WTC11 (cell line): ENCODE measurements around the gene CFAP119. TPM values are rescaled to one million over a fixed set of nuclear protein-coding genes. Genes with fewer than 3 reads are reported as not detected.

Experiments
- ATAC-seq: fragments of 200-7000 bp; cut with Tn5 transposase; 2 replicates; pipeline ENCODE4 v1.10.0; 2021; ENCODE audit warnings: mild to moderate bottlenecking, moderate library complexity
- CTCF ChIA-PET: fragments of 300-600 bp; sonication (Branson Sonifier 250); formaldehyde crosslinking; loops from one replicate; lab custom pipeline; 2021; ENCODE audit warnings: antibody characterized with exemption; lab: Charles Lee
- POLR2A ChIA-PET: fragments of 350-600 bp; sonication (Branson Sonifier 250); formaldehyde crosslinking; loops from one replicate; lab custom pipeline; 2021; ENCODE audit warnings: antibody characterized with exemption; lab: Charles Lee
- DNase-seq: peaks from one replicate; pipeline ENCODE4 v3.0.0; 2021; ENCODE audit warnings: low spot score
- H3K27ac Mint-ChIP-seq: 2 replicates; pipeline ENCODE4 v1.8.0; 2021; ENCODE audit warnings: mixed read lengths
- H3K27me3 Mint-ChIP-seq: 2 replicates; pipeline ENCODE4 v1.8.0; 2021; ENCODE audit warnings: low read depth, mild to moderate bottlenecking, moderate library complexity, mixed read lengths
- H3K36me3 Mint-ChIP-seq: 2 replicates; pipeline ENCODE4 v1.8.0; 2021; ENCODE audit warnings: mixed read lengths
- H3K4me1 Mint-ChIP-seq: 2 replicates; pipeline ENCODE4 v1.8.0; 2022; ENCODE audit warnings: mixed read lengths
- H3K4me3 Mint-ChIP-seq: 2 replicates; pipeline ENCODE4 v1.8.0; 2021; ENCODE audit warnings: mild to moderate bottlenecking, moderate library complexity, mixed read lengths
- H3K9me3 Mint-ChIP-seq: 2 replicates; pipeline ENCODE4 v1.8.0; 2021; ENCODE audit warnings: mixed read lengths
- ATF1 ChIP-seq: sonication (generic); formaldehyde crosslinking; IDR thresholded peaks from 2 replicates; pipeline ENCODE4 v1.8.1; 2023; ENCODE audit warnings: mild to moderate bottlenecking, moderate library complexity, missing genetic modification reagents
- NR1H2 ChIP-seq: sonication (generic); formaldehyde crosslinking; IDR thresholded peaks from 2 replicates; pipeline ENCODE4 v1.9.0; 2021; ENCODE audit warnings: mild to moderate bottlenecking, moderate library complexity, missing genetic modification reagents
- OVOL2 ChIP-seq: fragments of 250-450 bp; sonication (Bioruptor Pico); IDR thresholded peaks from 2 replicates; pipeline ENCODE4 v1.9.0; 2021; ENCODE audit warnings: mild to moderate bottlenecking, borderline replicate concordance
- TCF7 ChIP-seq: sonication (generic); formaldehyde crosslinking; IDR thresholded peaks from 2 replicates; pipeline ENCODE4 v1.8.0; 2022; ENCODE audit warnings: mild to moderate bottlenecking, low read depth, missing genetic modification reagents, moderate library complexity
- ZBTB21 ChIP-seq: sonication (generic); formaldehyde crosslinking; IDR thresholded peaks from 2 replicates; pipeline ENCODE4 v1.8.1; 2023; ENCODE audit warnings: mild to moderate bottlenecking, missing genetic modification reagents, borderline replicate concordance
- ZNF263 ChIP-seq: sonication (generic); formaldehyde crosslinking; IDR thresholded peaks from 2 replicates; pipeline ENCODE4 v1.8.1; 2022; ENCODE audit warnings: low read depth, mild to moderate bottlenecking, moderate library complexity, missing genetic modification reagents
- total RNA-seq: library from RNA; stranded (reverse); gene quantifications from 3 replicates; pipeline ENCODE4 v1.2.3, GENCODE V29; 2021
- TF ChIP-seq, protein P1 (sequence below): sonication (generic); formaldehyde crosslinking; IDR thresholded peaks from 2 replicates; pipeline ENCODE4 v1.8.1; 2023; ENCODE audit warnings: mild to moderate bottlenecking, missing genetic modification reagents
- TF ChIP-seq, protein P2 (sequence below): sonication (generic); formaldehyde crosslinking; IDR thresholded peaks from 2 replicates; pipeline ENCODE4 v1.8.0; 2022; ENCODE audit warnings: mild to moderate bottlenecking, missing genetic modification reagents
- TF ChIP-seq, protein P3 (sequence below): sonication (generic); formaldehyde crosslinking; IDR thresholded peaks from 2 replicates; pipeline ENCODE4 v1.8.1; 2022; ENCODE audit warnings: mild to moderate bottlenecking, missing genetic modification reagents, moderate library complexity, borderline replicate concordance
- TF ChIP-seq, protein P4 (sequence below): fragments of 250-450 bp; sonication (Bioruptor Pico); conservative IDR thresholded peaks from 2 replicates; pipeline ENCODE4 v1.9.0; 2021; ENCODE audit warnings: mild to moderate bottlenecking
- TF ChIP-seq, protein P5 (sequence below): sonication (generic); formaldehyde crosslinking; IDR thresholded peaks from 2 replicates; pipeline ENCODE4 v1.8.1; 2023; ENCODE audit warnings: mild to moderate bottlenecking, moderate library complexity, missing genetic modification reagents
- TF ChIP-seq, protein P6 (sequence below): sonication (generic); formaldehyde crosslinking; IDR thresholded peaks from 2 replicates; pipeline ENCODE4 v1.8.0; 2022; ENCODE audit warnings: mild to moderate bottlenecking, missing genetic modification reagents
- TF ChIP-seq, protein P7 (sequence below): sonication (generic); formaldehyde crosslinking; IDR thresholded peaks from 2 replicates; pipeline ENCODE4 v1.8.0; 2023; ENCODE audit warnings: missing genetic modification reagents, mild to moderate bottlenecking, borderline replicate concordance

The CFAP119 gene
- total RNA-seq, 1 experiment from 2014 or later, result 6.6 TPM

DNA sequence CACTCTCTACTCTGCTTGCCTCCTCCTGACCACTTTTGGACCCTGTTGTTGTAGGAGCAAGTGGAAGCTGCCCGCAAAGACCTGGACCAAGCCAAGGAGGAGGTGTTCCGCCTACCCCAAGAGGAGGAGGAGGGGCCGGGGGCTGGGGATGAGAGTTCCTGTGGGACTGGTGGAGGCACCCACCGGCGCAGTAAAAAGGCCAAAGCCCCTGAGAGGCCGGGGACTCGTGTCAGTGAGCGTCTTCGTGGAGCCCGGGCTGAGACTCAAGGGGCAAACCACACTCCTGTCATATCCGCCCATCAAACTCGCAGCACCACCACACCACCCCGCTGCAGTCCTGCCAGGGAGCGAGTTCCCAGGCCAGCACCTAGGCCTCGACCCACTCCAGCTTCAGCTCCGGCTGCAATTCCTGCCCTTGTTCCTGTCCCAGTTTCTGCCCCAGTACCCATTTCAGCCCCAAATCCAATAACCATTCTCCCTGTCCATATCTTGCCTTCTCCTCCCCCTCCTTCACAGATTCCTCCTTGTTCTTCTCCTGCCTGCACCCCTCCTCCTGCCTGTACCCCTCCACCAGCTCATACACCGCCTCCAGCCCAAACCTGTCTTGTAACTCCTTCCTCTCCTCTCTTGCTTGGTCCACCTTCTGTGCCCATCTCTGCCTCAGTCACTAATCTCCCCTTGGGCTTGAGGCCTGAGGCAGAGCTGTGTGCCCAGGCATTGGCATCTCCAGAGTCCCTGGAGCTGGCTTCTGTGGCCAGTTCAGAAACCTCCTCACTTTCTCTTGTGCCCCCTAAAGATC is 24.7 kb downstream of the CFAP119 start:
- H3K36me3 Mint-ChIP-seq, result peaks cover 56% of the 10 kb centered on the region
- no peak for ATAC-seq
- H3K4me1 Mint-ChIP-seq, result peaks cover 14% of the 10 kb centered on the region
- H3K9me3 Mint-ChIP-seq, result no peaks in the 10 kb centered on the region
- CTCF ChIA-PET, result no interaction called here
- TF ChIP-seq TCF7 (CRISPR knock-in tag) (no peak), ZNF263 (CRISPR knock-in tag) (no peak), ATF1 (CRISPR knock-in tag) (no peak), NR1H2 (no peak), ZBTB21 (CRISPR knock-in tag) (no peak), OVOL2 (CRISPR knock-in tag) (no peak)
- TF ChIP-seq, protein P1, sequence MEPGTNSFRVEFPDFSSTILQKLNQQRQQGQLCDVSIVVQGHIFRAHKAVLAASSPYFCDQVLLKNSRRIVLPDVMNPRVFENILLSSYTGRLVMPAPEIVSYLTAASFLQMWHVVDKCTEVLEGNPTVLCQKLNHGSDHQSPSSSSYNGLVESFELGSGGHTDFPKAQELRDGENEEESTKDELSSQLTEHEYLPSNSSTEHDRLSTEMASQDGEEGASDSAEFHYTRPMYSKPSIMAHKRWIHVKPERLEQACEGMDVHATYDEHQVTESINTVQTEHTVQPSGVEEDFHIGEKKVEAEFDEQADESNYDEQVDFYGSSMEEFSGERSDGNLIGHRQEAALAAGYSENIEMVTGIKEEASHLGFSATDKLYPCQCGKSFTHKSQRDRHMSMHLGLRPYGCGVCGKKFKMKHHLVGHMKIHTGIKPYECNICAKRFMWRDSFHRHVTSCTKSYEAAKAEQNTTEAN, result no peak
- TF ChIP-seq, protein P2, sequence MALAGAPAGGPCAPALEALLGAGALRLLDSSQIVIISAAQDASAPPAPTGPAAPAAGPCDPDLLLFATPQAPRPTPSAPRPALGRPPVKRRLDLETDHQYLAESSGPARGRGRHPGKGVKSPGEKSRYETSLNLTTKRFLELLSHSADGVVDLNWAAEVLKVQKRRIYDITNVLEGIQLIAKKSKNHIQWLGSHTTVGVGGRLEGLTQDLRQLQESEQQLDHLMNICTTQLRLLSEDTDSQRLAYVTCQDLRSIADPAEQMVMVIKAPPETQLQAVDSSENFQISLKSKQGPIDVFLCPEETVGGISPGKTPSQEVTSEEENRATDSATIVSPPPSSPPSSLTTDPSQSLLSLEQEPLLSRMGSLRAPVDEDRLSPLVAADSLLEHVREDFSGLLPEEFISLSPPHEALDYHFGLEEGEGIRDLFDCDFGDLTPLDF (CRISPR knock-in tag), result no peak
- TF ChIP-seq, protein P3, sequence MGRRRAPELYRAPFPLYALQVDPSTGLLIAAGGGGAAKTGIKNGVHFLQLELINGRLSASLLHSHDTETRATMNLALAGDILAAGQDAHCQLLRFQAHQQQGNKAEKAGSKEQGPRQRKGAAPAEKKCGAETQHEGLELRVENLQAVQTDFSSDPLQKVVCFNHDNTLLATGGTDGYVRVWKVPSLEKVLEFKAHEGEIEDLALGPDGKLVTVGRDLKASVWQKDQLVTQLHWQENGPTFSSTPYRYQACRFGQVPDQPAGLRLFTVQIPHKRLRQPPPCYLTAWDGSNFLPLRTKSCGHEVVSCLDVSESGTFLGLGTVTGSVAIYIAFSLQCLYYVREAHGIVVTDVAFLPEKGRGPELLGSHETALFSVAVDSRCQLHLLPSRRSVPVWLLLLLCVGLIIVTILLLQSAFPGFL, result no peak
- TF ChIP-seq, protein P4, sequence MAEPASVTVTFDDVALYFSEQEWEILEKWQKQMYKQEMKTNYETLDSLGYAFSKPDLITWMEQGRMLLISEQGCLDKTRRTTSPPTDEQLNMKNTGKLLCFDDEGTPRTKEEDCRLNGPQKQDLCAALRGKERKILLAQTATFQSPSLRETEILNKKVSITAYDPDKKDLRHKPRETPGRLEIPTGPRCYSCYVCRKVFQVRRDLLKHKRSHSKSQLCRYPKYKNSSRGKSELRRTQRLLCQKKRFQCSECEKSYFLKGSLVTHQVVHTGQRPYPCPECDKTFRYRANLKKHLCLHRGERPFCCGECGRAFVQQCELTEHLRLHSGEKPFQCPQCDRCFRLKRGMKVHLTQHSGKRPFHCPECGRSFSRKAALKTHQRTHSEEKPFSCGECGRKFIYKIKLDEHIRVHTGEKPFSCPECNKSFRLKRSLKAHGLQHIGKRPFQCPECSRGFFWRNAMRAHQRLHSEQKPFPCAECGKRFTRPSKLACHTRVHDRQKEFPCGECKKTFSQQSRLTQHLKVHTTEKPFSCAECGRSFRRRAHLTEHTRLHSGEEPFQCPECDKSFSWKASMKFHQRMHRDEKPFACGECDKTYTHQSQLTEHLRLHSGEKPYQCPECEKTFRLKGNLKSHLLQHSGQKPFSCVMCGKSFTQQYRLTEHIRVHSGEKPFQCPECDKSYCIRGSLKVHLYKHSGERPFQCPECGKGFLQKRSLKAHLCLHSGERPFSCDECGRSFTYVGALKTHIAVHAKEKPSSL (CRISPR knock-in tag), result no peak
- TF ChIP-seq, protein P5, sequence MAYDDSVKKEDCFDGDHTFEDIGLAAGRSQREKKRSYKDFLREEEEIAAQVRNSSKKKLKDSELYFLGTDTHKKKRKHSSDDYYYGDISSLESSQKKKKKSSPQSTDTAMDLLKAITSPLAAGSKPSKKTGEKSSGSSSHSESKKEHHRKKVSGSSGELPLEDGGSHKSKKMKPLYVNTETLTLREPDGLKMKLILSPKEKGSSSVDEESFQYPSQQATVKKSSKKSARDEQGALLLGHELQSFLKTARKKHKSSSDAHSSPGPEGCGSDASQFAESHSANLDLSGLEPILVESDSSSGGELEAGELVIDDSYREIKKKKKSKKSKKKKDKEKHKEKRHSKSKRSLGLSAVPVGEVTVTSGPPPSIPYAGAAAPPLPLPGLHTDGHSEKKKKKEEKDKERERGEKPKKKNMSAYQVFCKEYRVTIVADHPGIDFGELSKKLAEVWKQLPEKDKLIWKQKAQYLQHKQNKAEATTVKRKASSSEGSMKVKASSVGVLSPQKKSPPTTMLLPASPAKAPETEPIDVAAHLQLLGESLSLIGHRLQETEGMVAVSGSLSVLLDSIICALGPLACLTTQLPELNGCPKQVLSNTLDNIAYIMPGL, result no peak
- TF ChIP-seq, protein P6, sequence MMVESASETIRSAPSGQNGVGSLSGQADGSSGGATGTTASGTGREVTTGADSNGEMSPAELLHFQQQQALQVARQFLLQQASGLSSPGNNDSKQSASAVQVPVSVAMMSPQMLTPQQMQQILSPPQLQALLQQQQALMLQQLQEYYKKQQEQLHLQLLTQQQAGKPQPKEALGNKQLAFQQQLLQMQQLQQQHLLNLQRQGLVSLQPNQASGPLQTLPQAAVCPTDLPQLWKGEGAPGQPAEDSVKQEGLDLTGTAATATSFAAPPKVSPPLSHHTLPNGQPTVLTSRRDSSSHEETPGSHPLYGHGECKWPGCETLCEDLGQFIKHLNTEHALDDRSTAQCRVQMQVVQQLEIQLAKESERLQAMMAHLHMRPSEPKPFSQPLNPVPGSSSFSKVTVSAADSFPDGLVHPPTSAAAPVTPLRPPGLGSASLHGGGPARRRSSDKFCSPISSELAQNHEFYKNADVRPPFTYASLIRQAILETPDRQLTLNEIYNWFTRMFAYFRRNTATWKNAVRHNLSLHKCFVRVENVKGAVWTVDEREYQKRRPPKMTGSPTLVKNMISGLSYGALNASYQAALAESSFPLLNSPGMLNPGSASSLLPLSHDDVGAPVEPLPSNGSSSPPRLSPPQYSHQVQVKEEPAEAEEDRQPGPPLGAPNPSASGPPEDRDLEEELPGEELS (CRISPR knock-in tag), result no peak
- TF ChIP-seq, protein P7, sequence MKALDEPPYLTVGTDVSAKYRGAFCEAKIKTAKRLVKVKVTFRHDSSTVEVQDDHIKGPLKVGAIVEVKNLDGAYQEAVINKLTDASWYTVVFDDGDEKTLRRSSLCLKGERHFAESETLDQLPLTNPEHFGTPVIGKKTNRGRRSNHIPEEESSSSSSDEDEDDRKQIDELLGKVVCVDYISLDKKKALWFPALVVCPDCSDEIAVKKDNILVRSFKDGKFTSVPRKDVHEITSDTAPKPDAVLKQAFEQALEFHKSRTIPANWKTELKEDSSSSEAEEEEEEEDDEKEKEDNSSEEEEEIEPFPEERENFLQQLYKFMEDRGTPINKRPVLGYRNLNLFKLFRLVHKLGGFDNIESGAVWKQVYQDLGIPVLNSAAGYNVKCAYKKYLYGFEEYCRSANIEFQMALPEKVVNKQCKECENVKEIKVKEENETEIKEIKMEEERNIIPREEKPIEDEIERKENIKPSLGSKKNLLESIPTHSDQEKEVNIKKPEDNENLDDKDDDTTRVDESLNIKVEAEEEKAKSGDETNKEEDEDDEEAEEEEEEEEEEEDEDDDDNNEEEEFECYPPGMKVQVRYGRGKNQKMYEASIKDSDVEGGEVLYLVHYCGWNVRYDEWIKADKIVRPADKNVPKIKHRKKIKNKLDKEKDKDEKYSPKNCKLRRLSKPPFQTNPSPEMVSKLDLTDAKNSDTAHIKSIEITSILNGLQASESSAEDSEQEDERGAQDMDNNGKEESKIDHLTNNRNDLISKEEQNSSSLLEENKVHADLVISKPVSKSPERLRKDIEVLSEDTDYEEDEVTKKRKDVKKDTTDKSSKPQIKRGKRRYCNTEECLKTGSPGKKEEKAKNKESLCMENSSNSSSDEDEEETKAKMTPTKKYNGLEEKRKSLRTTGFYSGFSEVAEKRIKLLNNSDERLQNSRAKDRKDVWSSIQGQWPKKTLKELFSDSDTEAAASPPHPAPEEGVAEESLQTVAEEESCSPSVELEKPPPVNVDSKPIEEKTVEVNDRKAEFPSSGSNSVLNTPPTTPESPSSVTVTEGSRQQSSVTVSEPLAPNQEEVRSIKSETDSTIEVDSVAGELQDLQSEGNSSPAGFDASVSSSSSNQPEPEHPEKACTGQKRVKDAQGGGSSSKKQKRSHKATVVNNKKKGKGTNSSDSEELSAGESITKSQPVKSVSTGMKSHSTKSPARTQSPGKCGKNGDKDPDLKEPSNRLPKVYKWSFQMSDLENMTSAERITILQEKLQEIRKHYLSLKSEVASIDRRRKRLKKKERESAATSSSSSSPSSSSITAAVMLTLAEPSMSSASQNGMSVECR, result no peak
- TF ChIP-seq, all 79 proteins: peak for 0
- DNase-seq, result no peak
- Mint-ChIP-seq H3K4me3 (no peak overlapping the region), H3K27ac (no peak overlapping the region), H3K27me3 (no peaks in the 10 kb centered on the region; the same call in 1 of the 2 replicates)
- POLR2A ChIA-PET, result interaction anchor here (1.0 kb wide), 1 partner anchor 11 kb away, joined by 3 read pairs; the partner anchor contains the start of gene PHKG2
